22Rv1 (cell line): ENCODE measurements around the gene EYA2.

Experiments used
- ZFX ChIP-seq: fragments of 450-650 bp; IDR thresholded peaks from 2 replicates; pipeline ENCODE4 v1.6.1; 2017; ENCODE audit warnings: antibody characterized with exemption, borderline replicate concordance
- TF ChIP-seq, protein P1 (sequence below): fragments of 450-650 bp; IDR thresholded peaks from 2 replicates; pipeline ENCODE4 v1.5.1; 2017; ENCODE audit warnings: mild to moderate bottlenecking

DNA sequence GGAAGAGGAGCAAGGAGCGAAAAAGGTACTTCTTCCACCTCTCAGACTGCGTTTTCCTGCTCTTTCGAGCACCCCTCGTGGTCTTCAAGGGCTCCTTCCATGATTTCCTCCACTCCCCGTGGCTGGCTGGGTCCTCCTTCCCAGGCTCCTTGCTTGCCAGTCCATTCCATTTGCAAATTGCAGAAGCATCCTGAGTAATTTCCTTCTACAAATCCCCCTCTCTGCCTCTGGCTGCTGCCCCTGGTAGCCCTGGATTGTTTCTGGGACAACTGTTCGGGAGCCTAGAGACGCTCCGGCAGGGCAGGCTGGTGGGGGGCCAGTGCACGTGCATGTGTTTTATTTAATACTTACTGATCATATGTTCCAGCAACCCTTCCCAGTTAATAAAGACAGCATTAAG lies 288.7 kb downstream of the EYA2 start:
- TF ChIP-seq, protein P1, sequence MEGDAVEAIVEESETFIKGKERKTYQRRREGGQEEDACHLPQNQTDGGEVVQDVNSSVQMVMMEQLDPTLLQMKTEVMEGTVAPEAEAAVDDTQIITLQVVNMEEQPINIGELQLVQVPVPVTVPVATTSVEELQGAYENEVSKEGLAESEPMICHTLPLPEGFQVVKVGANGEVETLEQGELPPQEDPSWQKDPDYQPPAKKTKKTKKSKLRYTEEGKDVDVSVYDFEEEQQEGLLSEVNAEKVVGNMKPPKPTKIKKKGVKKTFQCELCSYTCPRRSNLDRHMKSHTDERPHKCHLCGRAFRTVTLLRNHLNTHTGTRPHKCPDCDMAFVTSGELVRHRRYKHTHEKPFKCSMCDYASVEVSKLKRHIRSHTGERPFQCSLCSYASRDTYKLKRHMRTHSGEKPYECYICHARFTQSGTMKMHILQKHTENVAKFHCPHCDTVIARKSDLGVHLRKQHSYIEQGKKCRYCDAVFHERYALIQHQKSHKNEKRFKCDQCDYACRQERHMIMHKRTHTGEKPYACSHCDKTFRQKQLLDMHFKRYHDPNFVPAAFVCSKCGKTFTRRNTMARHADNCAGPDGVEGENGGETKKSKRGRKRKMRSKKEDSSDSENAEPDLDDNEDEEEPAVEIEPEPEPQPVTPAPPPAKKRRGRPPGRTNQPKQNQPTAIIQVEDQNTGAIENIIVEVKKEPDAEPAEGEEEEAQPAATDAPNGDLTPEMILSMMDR, result no peak
- TF ChIP-seq ZFX, result no peak
